ENCODE results near the gene DCC. TPM values are rescaled to one million over a fixed set of nuclear protein-coding genes. Genes with fewer than 3 reads are reported as not detected.

Gene DCC
- total RNA-seq, 4 donors from 2014 or later: 0.27 to 2.5 TPM; not detected in 2

DNA sequence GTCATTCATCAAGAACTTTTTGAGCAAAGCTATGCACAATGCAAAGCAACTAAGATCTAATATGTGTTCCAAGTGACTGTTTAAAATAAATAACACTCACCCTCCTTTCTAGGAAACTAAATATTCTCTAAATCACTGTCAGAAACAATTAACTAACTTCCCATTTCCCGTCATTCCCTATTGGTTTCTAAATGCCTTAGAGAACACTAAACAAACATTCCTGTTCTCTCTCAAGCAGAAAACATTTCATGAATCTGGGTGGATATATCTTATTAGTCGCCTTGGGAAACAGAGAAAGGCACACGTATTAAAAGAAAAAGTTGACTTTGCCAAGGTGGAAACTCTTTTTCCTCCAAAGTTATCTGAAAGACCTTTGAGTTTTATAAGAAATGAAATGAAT is 1149.3 kb downstream of the DCC start:
- TF ChIP-seq EP300 (IDR thresholded peaks at IDR 0.05; ENCODE audit: low read depth) (no peak), POLR2A (IDR thresholded peaks at IDR 0.05) (no peak), POLR2AphosphoS5 (IDR thresholded peaks at IDR 0.05) (no peak)
- TF ChIP-seq, protein P1, sequence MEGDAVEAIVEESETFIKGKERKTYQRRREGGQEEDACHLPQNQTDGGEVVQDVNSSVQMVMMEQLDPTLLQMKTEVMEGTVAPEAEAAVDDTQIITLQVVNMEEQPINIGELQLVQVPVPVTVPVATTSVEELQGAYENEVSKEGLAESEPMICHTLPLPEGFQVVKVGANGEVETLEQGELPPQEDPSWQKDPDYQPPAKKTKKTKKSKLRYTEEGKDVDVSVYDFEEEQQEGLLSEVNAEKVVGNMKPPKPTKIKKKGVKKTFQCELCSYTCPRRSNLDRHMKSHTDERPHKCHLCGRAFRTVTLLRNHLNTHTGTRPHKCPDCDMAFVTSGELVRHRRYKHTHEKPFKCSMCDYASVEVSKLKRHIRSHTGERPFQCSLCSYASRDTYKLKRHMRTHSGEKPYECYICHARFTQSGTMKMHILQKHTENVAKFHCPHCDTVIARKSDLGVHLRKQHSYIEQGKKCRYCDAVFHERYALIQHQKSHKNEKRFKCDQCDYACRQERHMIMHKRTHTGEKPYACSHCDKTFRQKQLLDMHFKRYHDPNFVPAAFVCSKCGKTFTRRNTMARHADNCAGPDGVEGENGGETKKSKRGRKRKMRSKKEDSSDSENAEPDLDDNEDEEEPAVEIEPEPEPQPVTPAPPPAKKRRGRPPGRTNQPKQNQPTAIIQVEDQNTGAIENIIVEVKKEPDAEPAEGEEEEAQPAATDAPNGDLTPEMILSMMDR (IDR thresholded peaks at IDR 0.05): no peak
- Histone ChIP-seq H3K4me1 (no peaks in the 10 kb centered on the region), H3K4me3 (no peak overlapping the region), H3K36me3 (no peaks in the 10 kb centered on the region), H3K27me3 (no peaks in the 10 kb centered on the region), H3K27ac (no peak overlapping the region), H3K9me3 (no peaks in the 10 kb centered on the region)
- 12 to 39% methylated on average over 3 of the region's 3 CpGs for WGBS, 2 donors (ENCODE audit: low coverage in 1 of 2)
- intact Hi-C loops (cut with DNase I; ENCODE audit: low total_unique reads) (no loop called here), in situ Hi-C loops (cut with MboI; ENCODE audit: low pct_ligation_motif_present in 1 of 4, low pct_unique_long_range_greater_than_20kb in 1 of 4, low sequenced_read_pairs in 3 of 4) (no loop called here)
- DNase-seq: no peak

DNA sequence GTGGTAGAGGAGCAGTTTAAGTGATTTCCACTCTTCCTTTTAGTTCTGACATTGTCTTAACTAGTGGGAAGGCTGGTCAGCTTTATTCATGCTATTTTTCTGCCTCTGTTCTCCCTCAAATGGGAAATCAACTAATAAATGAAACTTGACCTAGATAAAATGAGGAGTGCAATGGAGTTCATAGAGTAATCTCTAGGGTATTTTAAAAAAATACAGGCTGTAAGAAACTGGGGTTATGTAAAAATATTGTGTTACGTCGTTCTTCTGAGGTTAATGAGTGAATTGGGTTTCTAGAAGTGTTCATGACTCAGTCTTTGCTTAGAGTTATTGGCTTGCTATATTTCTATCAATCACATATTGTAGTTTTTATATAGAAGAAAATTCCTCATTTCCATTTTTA is 1150.0 kb downstream of the DCC start:
- DNase-seq: no peak
- WGBS, 2 donors (ENCODE audit: low coverage in 1 of 2): 71 to 76% methylated on average over 2 of the region's 2 CpGs
- in situ Hi-C loops (cut with MboI; ENCODE audit: low pct_ligation_motif_present in 1 of 4, low pct_unique_long_range_greater_than_20kb in 1 of 4, low sequenced_read_pairs in 3 of 4) (no loop called here), intact Hi-C loops (cut with DNase I; ENCODE audit: low total_unique reads) (no loop called here)
- H3K27me3 ChIP-seq: no peaks in the 10 kb centered on the region
- H3K9me3 ChIP-seq: no peaks in the 10 kb centered on the region
- no peak overlapping the region for H3K27ac ChIP-seq
- no peaks in the 10 kb centered on the region for H3K4me1 ChIP-seq
- H3K36me3 ChIP-seq: no peaks in the 10 kb centered on the region
- no peak for TF ChIP-seq POLR2AphosphoS5 (IDR thresholded peaks at IDR 0.05)
- no peak for TF ChIP-seq POLR2A (IDR thresholded peaks at IDR 0.05)
- TF ChIP-seq EP300 (IDR thresholded peaks at IDR 0.05; ENCODE audit: low read depth): no peak
- TF ChIP-seq, protein P1 (IDR thresholded peaks at IDR 0.05): no peak
- no peak overlapping the region for H3K4me3 ChIP-seq

DNA sequence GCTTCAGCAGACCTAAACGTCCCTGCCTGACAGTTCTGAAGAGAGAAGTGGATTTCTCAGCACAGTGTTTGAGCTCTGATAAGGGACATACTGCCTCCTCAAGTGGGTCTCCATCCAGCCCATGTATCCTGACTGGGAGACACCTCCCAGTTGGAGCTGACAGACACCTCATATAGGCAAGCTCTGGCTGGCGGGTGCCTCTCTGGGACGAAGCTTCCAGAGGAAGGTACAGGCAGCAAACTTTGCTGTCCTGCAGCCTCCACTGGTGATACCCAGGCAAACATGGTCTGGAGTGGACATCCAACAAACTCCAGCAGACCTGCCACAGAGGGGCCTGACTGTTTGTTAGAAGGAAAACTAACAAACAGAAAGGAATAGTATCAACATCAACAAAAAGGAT is 1156.0 kb downstream of the DCC start:
- no peak for DNase-seq
- Histone ChIP-seq H3K9me3 (no peaks in the 10 kb centered on the region), H3K36me3 (no peaks in the 10 kb centered on the region), H3K27ac (no peak overlapping the region), H3K27me3 (no peaks in the 10 kb centered on the region), H3K4me1 (no peaks in the 10 kb centered on the region), H3K4me3 (no peak overlapping the region)
- in situ Hi-C loops (cut with MboI; ENCODE audit: low pct_ligation_motif_present in 1 of 4, low pct_unique_long_range_greater_than_20kb in 1 of 4, low sequenced_read_pairs in 3 of 4) (no loop called here), intact Hi-C loops (cut with DNase I; ENCODE audit: low total_unique reads) (no loop called here)
- WGBS, 2 donors (ENCODE audit: low coverage in 1 of 2): 58% methylated on average over 3 of the region's 3 CpGs; no CpG with 5 or more reads in 1 of the 2 donors
- TF ChIP-seq, protein P1 (IDR thresholded peaks at IDR 0.05): no peak
- TF ChIP-seq POLR2AphosphoS5 (IDR thresholded peaks at IDR 0.05) (no peak), EP300 (IDR thresholded peaks at IDR 0.05; ENCODE audit: low read depth) (no peak), POLR2A (IDR thresholded peaks at IDR 0.05) (no peak)

DNA sequence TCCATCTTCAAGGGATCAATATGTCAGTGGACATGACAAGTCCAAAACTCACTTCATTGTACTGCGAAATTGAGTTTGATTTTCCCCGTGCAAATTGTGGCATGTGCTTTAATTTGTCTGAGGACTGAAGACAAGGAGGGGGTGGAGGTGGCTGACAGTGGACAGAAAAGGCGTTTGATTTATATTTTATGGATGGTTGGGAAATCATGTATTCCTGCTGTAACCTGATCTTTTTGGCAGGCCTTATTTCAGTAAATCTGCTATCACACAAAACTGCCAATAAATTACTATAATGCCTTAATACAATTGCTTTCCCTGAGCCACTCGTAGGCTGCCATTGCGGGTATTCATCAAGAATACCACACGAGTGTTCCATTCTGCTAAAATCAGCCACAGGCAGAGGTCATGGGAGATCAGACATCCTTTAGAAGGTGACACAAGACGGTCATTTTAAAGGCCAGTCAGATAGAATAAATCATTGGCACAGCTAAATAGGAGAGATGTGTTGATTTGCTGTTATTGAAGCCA is 1164.0 kb downstream of the DCC start:
- DNase-seq: no peak
- H3K36me3 ChIP-seq: no peaks in the 10 kb centered on the region
- H3K4me1 ChIP-seq: no peaks in the 10 kb centered on the region
- in situ Hi-C loops (cut with MboI; ENCODE audit: low pct_ligation_motif_present in 1 of 4, low pct_unique_long_range_greater_than_20kb in 1 of 4, low sequenced_read_pairs in 3 of 4): no loop called here
- no peaks in the 10 kb centered on the region for H3K27me3 ChIP-seq
- intact Hi-C loops (cut with DNase I; ENCODE audit: low total_unique reads): no loop called here
- TF ChIP-seq EP300 (IDR thresholded peaks at IDR 0.05; ENCODE audit: low read depth) (no peak), POLR2AphosphoS5 (IDR thresholded peaks at IDR 0.05) (no peak), POLR2A (IDR thresholded peaks at IDR 0.05) (no peak)
- TF ChIP-seq, protein P1 (IDR thresholded peaks at IDR 0.05): no peak
- H3K9me3 ChIP-seq: no peaks in the 10 kb centered on the region
- H3K27ac ChIP-seq: no peak overlapping the region
- WGBS, 2 donors (ENCODE audit: low coverage in 1 of 2): 72 to 73% methylated on average over 6 to 7 of the region's 7 CpGs
- no peak overlapping the region for H3K4me3 ChIP-seq

All from transverse colon (tissue), 4 donors.